GM12872 (cell line): ENCODE measurements around the gene SMIM1.

ENCODE experiments used
- TF ChIP-seq, protein P1 (sequence below): IDR thresholded peaks from 3 replicates; pipeline ENCODE4 v1.5.1; 2011; ENCODE audit warnings: low read depth, mild to moderate bottlenecking, low read length, moderate library complexity; ENCODE audit not compliant: insufficient read depth

The SMIM1 gene

DNA sequence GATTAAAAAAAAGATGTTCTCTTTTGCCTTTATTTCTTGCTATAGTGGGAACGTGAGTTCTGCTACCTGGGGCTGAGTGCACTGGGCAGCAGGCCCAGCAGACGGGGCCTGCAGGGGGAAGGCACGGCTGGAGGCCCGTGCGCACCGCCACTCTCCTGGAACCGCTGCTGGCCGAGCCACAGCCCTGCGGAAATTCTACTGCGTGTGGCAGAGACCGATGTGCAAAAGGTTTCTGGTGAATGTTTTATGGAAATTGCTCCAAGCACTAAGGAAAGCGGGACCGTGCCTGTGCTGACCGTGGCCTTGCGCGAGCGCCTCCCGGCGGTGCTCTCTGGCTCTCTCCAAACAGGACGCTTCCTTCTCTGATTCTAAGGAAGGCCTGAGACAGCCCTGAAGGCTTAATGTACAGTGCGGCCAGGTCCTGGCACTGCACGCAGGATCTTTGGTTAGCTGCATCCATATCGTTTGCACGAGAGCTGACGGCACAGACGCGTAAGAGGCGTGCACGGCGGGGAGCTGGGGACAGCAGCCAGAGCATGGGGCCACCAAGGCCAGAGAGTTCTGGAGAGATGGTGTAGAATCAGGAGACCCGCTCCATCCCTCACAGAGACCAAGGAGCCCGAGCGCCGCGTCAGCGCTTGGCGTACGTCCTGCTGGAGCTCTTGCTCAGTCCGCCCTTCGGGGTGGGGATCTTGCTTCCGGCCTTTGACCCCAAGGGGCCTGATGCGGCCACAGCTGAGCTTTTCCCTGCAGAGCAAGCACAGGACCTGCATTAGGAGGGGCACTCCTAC is 42.4 kb downstream of the SMIM1 start:
- TF ChIP-seq, protein P1, sequence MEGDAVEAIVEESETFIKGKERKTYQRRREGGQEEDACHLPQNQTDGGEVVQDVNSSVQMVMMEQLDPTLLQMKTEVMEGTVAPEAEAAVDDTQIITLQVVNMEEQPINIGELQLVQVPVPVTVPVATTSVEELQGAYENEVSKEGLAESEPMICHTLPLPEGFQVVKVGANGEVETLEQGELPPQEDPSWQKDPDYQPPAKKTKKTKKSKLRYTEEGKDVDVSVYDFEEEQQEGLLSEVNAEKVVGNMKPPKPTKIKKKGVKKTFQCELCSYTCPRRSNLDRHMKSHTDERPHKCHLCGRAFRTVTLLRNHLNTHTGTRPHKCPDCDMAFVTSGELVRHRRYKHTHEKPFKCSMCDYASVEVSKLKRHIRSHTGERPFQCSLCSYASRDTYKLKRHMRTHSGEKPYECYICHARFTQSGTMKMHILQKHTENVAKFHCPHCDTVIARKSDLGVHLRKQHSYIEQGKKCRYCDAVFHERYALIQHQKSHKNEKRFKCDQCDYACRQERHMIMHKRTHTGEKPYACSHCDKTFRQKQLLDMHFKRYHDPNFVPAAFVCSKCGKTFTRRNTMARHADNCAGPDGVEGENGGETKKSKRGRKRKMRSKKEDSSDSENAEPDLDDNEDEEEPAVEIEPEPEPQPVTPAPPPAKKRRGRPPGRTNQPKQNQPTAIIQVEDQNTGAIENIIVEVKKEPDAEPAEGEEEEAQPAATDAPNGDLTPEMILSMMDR = no peak

DNA sequence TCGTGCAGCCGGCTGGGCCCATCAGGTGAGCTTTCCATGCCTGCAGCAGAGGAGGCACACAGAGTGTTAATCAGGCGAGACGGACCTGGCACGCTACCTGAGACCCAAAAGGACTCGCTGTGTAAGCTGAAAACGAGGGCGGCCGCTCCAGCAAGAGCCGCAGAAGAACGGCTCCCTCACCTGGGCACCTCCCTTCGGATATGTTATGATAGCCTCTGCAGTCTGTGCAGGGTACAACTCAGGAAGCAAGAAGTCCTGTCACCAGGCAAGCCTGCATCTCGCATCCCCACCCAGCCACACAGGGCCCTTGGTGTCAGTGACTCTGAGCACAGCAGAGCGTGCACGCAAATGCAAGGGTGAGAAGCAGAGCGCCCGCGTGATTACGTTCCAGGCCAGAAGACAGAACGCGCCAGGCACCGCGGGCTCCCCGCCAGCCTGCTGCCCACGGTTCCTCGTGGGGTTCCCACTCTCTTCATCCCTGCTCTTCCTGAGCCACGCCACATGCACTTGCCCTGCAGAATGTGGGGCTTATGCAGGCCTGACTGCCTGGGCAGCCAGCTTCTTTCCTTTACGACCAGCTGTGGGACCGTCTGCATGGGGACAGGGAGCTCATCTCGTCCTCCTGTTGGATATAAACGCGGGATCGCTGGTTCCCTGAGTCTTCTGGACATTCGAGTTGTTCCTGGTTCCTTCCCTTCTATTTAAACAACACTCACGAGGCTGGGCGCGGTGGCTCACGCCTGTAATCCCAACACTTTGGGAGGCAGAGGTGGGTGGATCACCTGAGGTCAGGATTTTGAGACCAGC is 44.0 kb downstream of the SMIM1 start:
- TF ChIP-seq, protein P1 = no peak

DNA sequence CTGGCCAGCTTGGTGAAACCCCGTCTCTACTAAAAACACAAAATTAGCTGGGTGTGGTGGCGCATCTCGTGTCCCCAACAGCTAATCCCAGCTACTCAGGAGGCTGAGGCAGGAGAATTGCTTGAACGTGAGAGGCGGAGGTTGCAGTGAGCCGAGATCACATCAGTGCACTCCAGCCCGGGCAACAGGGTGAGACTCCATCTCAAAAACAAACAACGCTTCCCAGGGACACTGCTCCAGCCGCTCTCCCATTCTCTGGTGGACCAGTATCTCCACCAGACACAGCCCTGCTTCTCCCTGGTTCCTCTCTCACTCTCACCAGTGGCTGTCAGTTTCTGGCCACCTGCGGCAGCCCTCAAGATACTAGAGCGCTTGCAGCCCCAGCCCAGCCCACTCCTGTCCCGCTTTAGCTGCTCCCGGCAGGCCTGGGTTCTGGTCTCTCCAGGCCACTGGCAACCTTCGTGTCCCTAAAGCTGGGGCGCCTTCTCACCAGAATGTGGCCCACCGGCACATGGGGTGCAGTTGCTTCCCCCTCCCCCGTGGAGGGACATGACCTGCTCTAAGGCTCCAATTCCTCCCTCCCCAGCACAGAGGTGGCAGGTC is 44.7 kb downstream of the SMIM1 start:
- TF ChIP-seq, protein P1 = no peak

DNA sequence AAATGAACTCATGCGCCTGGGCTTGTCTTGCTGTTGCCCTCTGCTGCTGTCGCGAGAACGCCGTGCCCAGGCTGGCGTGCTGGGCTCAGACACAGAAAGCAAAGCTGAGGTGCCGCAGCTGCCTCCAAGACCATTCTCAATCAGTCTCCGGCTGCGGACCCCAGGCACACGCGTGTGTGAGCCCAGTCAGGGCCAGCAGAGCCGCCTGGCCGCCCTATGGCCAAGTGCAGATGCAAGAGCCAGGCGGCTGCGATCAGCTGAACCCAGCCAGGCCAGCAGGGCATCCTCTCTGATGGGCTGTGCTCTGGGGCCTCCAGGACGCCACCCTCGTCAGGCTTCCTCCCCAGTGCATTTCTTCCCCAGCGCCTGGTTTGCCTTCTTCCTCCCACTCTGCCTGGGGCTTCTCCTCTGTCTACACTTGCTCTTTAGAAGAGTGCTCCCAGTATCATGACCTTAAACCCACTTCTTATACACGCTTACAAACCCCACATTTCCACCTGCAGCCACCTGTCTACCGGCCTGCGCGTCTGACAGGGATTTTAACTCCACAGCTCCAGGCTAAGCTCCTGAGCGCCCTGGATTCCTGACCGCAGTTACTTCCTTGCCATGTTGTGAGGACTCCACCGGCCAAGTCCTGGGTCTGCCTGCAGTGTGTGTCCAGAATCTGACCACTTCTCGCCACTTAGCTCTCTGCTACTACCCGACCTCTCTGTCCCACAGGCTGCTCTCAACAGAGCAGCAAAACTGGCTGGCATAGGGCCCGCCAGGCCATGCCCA is 45.5 kb downstream of the SMIM1 start:
- TF ChIP-seq, protein P1 = no peak

DNA sequence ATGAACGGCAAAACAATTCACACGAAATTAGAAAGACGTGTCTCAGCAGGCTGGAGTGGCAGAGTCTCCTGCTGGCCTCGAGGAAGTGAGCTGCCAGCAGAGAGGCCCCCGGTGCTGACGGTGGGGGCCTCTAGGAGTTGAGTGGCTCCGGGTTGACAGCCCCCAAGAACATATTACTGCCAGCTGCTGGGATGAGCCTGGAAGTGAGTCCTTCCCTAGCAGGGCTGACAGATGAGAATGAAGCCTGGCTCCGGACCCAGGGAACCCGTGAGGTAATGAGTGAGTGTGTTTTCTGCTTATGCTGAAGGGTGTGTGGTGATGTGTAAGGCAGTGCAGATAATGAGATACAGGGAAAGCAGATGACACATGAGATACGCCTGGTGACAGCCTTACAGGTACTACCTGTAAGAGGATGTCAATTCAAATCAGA is 47.2 kb downstream of the SMIM1 start:
- TF ChIP-seq, protein P1 = no peak

DNA sequence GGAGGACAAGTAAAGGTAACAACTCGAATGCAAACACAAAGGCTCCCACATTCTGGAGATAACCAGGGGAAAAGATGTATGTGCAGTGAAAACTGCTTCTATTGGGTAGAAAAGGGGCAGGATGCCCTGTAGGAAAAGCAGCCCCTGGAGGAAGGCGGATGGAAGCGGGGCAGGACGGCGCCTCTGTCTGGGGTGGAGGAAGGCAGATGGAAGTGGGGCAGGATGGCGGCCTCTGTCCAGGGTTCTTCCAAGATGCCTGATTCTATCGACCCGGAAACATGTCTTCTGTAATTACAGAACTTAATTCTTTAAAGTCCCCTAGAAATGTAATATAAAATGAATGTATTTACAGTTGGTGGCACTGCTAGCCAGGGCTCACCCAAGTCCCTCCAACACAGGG is 47.8 kb downstream of the SMIM1 start:
- TF ChIP-seq, protein P1 = no peak

DNA sequence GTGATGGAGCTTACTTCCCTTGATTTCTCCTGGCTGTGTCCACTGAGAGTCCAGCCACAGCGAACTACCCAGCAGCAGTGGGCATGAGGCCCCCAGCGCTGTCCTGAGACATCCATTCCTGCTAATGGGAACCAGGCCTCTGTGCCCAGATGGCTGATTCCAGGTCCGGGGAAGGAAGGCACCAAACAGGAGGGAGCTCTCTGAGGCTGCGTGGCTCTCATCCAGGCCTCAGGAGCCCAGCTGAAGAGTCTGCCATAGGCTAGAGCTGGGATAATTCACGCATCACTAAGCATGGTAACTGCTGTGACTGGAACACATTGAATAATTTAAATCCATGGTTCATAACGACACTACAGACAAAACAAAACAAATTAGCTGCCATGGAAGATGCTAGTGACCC is 48.5 kb downstream of the SMIM1 start:
- TF ChIP-seq, protein P1 = no peak
